Astrocyte (in vitro differentiated cells and primary cell): ENCODE data around the gene EP300.

Experiments used
- EZH2 ChIP-seq: IDR thresholded peaks from 2 replicates; pipeline ENCODE4 v1.6.1; 2012; ENCODE audit warnings: mild to moderate bottlenecking, low read length, inconsistent platforms; ENCODE audit not compliant: insufficient read depth
- TF ChIP-seq, protein P1 (sequence below): IDR thresholded peaks from 2 replicates; pipeline ENCODE4 v1.5.1; 2011; ENCODE audit warnings: low read depth, mild to moderate bottlenecking, inconsistent platforms, low read length, moderate library complexity; ENCODE audit not compliant: insufficient read depth

DNA sequence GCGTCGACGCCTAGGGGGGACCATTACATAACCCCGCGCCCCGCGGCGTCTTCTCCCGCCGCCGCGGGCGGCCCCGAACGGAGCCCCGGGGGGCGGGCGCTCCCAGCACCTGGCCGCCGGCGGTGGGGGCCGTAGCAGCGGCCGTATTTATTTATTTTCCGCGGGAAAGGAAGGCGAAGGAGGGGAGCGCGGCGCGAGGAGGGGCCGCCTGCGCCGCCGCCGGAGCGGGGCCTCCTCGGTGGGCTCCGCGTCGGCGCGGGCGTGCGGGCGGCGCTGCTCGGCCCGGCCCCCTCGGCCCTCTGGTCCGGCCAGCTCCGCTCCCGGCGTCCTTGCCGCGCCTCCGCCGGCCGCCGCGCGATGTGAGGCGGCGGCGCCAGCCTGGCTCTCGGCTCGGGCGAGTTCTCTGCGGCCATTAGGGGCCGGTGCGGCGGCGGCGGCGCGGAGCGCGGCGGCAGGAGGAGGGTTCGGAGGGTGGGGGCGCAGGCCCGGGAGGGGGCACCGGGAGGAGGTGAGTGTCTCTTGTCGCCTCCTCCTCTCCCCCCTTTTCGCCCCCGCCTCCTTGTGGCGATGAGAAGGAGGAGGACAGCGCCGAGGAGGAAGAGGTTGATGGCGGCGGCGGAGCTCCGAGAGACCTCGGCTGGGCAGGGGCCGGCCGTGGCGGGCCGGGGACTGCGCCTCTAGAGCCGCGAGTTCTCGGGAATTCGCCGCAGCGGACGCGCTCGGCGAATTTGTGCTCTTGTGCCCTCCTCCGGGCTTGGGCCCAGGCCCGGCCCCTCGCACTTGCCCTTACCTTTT, at the start of gene EP300:
- TF ChIP-seq, protein P1, sequence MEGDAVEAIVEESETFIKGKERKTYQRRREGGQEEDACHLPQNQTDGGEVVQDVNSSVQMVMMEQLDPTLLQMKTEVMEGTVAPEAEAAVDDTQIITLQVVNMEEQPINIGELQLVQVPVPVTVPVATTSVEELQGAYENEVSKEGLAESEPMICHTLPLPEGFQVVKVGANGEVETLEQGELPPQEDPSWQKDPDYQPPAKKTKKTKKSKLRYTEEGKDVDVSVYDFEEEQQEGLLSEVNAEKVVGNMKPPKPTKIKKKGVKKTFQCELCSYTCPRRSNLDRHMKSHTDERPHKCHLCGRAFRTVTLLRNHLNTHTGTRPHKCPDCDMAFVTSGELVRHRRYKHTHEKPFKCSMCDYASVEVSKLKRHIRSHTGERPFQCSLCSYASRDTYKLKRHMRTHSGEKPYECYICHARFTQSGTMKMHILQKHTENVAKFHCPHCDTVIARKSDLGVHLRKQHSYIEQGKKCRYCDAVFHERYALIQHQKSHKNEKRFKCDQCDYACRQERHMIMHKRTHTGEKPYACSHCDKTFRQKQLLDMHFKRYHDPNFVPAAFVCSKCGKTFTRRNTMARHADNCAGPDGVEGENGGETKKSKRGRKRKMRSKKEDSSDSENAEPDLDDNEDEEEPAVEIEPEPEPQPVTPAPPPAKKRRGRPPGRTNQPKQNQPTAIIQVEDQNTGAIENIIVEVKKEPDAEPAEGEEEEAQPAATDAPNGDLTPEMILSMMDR, result no peak
- TF ChIP-seq EZH2, result no peak
